GM18511 (cell line): ENCODE data around the gene FAM111A.

Experiments
- ATAC-seq: cut with Tn5 transposase; IDR thresholded peaks from one replicate; pipeline ENCODE4 v1.9.1; 2021; ENCODE audit warnings: mild to moderate bottlenecking, moderate library complexity; ENCODE audit not compliant: unreplicated experiment

Gene FAM111A

DNA sequence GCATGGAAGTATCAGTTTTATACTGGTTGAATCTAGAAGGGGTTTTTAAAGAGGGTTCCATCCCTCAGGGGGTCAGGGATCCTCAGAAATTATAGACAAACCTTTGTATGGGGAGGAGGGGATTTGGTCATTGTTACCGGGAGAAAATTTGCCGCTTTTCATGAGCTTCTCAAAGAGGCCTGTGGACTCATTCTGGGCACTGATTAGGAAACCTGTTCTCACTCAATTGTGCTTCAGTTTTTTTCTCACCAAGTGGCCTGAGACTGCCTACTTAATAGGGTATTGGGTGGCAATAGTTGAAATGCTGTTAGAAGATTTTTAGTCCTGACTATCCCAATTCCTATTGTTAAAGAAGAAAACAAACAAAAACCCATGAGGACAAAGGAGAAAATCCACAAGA, 56.1 kb downstream of the FAM111A start:
- no peak for ATAC-seq

DNA sequence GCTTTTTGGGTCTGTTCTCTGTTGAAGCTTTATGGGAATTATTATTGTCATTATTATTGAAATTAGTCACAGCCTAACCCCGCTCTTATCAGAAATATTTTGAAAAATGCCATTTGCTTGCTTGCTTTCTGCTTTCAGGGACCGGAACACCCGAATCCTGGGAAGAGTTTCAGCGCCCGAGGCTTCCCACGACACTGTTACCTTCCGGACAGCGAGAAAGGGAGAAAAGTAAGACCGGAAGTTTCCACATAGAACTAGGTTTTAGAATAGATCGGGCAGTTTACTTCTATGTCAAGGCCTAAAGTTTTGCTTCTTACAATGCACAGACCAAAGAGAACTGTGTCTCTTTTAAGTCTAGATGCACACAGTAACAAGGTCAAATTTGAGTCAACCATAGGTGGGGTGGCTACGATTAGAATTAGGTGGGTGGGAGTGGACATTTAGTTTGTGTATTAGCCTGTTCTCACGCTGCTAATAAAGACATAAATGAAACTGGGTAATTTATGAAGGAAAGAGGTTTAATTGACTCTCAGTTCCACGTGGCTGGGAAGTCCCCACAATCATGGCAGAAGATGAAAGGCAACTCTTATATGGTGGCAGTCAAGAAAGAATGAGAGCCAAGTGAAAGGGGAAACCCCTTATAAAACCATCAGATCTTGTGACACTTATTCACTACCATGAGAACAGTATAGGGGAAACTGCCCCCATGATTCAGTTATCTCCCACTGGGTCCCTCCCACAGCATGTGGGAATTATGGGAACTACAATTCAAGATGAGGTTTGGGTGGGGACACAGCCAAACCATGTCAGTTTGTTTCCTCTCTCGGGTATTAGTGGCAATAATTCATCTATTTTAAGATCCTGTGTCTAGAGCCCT, 57.1 kb downstream of the FAM111A start:
- ATAC-seq, result peak; percentile 75

DNA sequence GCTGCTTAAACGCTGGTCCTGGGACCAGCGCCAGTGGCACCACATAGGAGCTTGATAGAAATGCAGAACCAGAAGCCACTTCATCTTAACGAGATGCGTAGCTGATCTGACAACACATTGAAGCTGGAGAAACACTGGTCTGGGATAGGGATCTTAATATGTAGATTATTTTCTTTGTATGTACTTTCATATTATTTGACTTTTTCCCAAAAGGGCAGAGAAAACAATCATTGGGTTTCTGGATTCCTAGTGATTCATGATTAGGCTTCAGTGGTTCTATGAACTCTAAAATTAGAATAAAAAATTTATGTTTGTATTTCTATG, 57.7 kb downstream of the FAM111A start:
- peak; percentile 66 for ATAC-seq

DNA sequence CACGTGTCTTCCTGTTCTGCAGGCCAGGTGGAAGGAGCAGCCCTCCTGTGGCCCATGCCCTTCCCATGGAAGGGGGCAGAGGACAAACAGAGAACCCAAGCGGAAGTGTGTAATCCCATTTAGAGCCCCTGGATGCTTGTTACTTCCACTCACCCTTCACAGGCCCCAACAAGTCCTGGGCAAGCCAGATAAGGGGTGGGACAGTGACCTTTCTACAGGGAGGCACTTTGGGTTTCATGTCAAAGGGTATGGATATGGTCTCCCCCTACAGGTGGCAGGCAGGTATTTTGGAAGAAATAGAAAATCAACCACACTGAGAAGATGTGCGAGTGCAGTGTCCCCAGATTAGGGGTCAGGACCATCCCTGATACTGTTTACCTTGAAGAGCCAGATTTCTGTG, 58.7 kb downstream of the FAM111A start:
- ATAC-seq, result no peak
